Colonic mucosa (tissue), 4 donors: ENCODE data around the gene C1QB. TPM values are rescaled to one million over a fixed set of nuclear protein-coding genes. Genes with fewer than 3 reads are reported as not detected.

Experiments used
- DNase-seq: peaks from one replicate; pipeline ENCODE4 v3.0.0-alpha.2; 2020
- H3K27ac ChIP-seq: fragments of 200-600 bp; one replicate; pipeline ENCODE4 v1.8.0; 2021
- H3K27me3 ChIP-seq: fragments of 200-600 bp; one replicate; pipeline ENCODE4 v1.8.0; 2021
- H3K36me3 ChIP-seq: fragments of 200-600 bp; one replicate; pipeline ENCODE4 v1.8.0; 2021
- H3K4me1 ChIP-seq: fragments of 200-600 bp; one replicate; pipeline ENCODE4 v1.8.0; 2021; ENCODE audit warnings: mild to moderate bottlenecking
- H3K4me3 ChIP-seq: fragments of 200-600 bp; one replicate; pipeline ENCODE4 v1.8.0; 2021
- H3K9ac ChIP-seq, 2 donors: one replicate each; pipeline ENCODE4 v1.7.0; 2013; ENCODE audit warnings: control low read depth in 2 of 2, low read depth in 2 of 2, low read length in 2 of 2
- H3K9me3 ChIP-seq: fragments of 200-600 bp; one replicate; pipeline ENCODE4 v1.8.0; 2021
- intact Hi-C: fragments of 100-400 bp; cut with DNase I; formaldehyde crosslinking; loops from one replicate; pipeline ENCODE4 v1.14.1; 2022
- total RNA-seq, 2 donors: library from RNA; stranded (reverse); fragmentation: NEBNext Ultra II Directional in 1 of 2; extraction: Animal tissue kit (Norgen Biotek cat#: 25700) in 1 of 2; gene quantifications; one replicate each; pipeline ENCODE4 v1.2.1, GENCODE V29; 2021
- TF ChIP-seq, protein P1 (sequence below): fragments of 200-600 bp; IDR thresholded peaks from one replicate; pipeline ENCODE4 v1.8.0; 2022; ENCODE audit warnings: antibody characterized with exemption, mild to moderate bottlenecking
- donor health status: healthy.
- donor health status: DM: no; HTN: no; CAD: no.
- donor health status: DM: no; HTN: no; CAD: no.

C1QB gene
- total RNA-seq, 2 donors from 2014 or later: 44.6 to 72.5 TPM

DNA sequence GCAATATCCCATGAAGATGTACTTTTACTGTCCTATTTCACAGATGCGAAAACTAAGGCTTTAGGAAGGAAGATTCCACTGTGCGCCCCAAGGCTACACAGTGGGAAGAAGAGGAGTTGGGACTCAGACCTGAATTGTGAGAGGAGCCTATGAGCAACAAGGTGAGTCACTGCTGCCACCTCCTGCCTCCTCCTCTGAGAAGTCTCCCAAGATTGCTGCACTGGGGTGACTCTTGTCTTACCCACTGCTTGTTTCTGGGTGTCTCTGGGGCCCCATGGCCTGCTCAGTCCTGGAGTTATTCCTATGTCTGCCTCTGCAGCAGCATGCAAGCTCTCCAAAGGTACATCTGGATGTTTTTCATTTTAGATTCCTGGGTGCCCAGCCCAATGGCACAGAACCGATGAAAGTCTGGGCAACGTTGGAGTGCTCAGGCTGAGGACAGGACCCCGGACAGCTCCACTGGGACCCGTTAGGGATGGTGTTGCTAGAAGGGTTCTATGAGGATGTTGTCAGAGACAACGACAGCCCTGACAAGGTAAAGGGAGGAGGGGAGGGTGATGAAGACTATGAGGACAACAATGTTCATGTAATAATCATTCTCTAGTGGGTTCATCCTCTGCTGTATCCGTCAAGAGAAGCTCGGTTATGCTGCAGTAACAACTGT is 27.6 kb upstream of the C1QB start:
- intact Hi-C loops: no loop called here
- peaks cover 8% of the 10 kb centered on the region for H3K27me3 ChIP-seq

DNA sequence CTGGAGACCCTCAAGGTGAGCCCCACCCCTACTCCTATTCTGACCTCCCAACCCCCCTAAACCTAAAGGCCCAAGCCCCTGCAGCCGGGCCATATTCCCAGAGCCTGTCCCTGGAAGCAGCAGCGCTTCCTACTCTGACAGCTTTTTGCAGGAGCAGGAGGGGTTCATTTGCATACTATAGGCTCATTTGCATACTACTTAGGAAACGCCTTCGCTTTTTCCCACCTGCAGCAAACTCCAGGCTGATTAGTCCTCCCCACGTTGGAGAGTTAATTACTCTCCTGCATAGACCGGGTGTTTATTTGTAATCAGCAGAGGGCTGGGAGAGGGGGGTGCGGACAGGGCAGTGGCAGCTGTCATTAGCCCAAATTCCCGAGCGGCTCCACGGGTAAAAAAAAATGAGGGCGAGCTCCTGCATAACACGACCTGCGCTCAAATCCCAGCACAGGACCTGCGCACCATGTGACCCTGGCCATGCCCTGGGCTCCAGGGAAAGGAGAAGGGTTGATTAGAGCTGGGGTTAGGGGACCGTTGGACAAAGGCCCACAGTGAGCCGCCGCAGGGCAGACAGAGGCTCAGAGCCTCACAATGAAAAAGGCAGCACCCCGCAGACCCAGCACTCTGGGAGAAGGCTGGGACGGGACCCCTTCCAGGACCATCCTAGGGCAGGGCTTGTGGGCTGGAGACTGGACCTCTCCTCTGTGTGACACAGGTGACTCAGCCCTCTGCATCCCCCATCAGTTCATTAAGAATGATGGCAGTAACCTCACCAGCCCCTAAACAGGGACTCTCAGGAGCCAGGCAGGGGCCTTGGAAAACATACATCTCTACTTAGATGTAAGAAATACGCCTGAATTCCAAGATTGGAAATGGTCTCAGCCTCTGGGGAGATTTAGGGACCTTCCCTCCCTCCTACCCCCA is 26.5 kb upstream of the C1QB start:
- no peaks in the 10 kb centered on the region for H3K9me3 ChIP-seq
- no peaks in the 10 kb centered on the region for H3K36me3 ChIP-seq
- TF ChIP-seq, protein P1, sequence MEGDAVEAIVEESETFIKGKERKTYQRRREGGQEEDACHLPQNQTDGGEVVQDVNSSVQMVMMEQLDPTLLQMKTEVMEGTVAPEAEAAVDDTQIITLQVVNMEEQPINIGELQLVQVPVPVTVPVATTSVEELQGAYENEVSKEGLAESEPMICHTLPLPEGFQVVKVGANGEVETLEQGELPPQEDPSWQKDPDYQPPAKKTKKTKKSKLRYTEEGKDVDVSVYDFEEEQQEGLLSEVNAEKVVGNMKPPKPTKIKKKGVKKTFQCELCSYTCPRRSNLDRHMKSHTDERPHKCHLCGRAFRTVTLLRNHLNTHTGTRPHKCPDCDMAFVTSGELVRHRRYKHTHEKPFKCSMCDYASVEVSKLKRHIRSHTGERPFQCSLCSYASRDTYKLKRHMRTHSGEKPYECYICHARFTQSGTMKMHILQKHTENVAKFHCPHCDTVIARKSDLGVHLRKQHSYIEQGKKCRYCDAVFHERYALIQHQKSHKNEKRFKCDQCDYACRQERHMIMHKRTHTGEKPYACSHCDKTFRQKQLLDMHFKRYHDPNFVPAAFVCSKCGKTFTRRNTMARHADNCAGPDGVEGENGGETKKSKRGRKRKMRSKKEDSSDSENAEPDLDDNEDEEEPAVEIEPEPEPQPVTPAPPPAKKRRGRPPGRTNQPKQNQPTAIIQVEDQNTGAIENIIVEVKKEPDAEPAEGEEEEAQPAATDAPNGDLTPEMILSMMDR: no peak
- no peaks in the 10 kb centered on the region for H3K4me1 ChIP-seq
- intact Hi-C loops: no loop called here
- peaks cover 8% of the 10 kb centered on the region for H3K27me3 ChIP-seq
- H3K4me3 ChIP-seq: no peak overlapping the region
- no peak overlapping the region for H3K9ac ChIP-seq
- DNase-seq: no peak
- no peak overlapping the region for H3K27ac ChIP-seq

More for the DNA sequence above, 27.6 kb upstream of the C1QB start:
- Histone ChIP-seq H3K36me3 (no peaks in the 10 kb centered on the region), H3K4me1 (no peaks in the 10 kb centered on the region), H3K27ac (no peak overlapping the region), H3K9ac (no peak overlapping the region), H3K4me3 (no peak overlapping the region), H3K9me3 (no peaks in the 10 kb centered on the region)
- TF ChIP-seq, protein P1: no peak
- no peak for DNase-seq

DNA sequence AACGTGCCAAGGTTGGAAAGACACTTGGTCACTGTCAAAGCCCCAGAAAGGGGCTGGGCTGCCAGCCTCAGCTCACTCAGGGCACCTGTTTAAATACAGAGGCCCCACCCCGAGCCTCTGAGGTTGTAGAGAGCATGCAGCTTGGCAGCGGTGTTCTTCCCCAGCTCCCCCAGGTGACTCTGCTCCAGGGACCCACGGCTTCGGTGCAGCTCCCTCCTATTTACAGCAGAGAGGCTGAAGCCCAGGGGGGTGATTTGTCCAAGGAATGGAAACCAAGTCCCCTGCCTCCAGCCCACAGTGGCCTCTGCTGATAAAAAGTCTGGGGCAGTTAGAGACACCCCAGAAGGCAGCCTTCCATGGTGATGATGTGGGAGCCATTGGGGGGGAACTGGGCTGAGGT is 25.7 kb upstream of the C1QB start:
- H3K9me3 ChIP-seq: no peaks in the 10 kb centered on the region
- intact Hi-C loops: no loop called here
- H3K9ac ChIP-seq: no peak overlapping the region
- no peaks in the 10 kb centered on the region for H3K36me3 ChIP-seq
- no peak overlapping the region for H3K27ac ChIP-seq
- H3K4me1 ChIP-seq: no peaks in the 10 kb centered on the region
- no peak for DNase-seq
- TF ChIP-seq, protein P1: no peak
- no peak overlapping the region for H3K4me3 ChIP-seq
- peaks cover 8% of the 10 kb centered on the region for H3K27me3 ChIP-seq

DNA sequence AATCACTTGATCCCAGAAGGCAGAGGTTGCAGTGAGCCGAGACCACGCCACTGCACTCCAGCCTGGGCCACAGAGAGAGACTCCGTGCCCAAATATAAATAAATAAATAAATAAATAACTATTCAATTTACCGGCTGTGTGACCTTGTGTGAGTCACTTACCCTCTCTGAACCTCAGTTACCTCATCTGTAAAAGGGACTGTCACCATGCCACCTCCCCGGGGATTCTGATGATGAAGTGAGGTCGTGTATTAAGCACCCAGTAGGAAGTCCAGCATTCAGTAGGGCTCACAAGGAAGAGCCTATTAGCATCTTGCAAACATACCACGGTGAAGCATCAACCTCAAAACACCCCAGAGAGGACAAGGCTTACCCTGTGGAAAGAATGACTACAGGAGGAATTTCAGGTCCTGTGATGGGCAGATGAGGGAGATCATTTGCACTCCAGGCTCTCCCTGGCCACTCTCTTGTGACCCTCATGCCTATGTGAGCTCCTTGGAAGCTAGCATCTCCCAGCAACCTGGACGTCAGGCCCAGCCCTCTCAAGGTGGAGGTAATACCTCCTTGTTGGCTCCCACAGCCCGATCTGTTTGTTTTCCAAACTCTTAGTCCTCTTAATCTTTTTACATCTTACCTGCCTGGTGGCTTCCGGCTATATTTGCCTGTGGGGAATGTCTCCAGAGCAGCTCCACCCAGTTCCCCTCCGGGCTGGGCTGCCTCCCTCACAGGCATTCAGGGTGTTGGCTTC is 24.2 kb upstream of the C1QB start:
- no peak overlapping the region for H3K27ac ChIP-seq
- no peak overlapping the region for H3K4me3 ChIP-seq
- H3K9ac ChIP-seq: no peak overlapping the region
- TF ChIP-seq, protein P1: no peak
- no peak for DNase-seq
- no peaks in the 10 kb centered on the region for H3K4me1 ChIP-seq
- no peaks in the 10 kb centered on the region for H3K9me3 ChIP-seq
- H3K27me3 ChIP-seq: peaks cover 8% of the 10 kb centered on the region
- intact Hi-C loops: no loop called here
- H3K36me3 ChIP-seq: no peaks in the 10 kb centered on the region

DNA sequence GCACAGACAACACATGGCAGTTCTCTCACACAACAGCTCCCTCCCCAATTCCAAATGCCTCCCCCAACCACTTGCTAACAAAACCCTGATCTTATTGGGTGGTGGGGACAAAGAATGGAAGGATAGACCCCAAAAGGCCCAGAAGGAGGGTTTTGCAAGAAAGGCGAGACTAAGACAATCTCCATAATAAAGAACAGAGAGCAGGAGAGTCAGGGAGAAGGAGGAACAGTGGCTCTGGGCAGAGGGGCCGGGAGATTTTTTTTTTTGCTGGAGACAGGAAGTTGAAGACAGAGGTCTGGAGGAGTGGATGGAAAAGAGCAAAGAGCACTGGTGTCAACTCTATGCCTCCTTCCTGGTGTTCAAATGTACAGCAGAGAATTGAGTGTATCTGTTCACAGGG is 23.1 kb upstream of the C1QB start:
- Histone ChIP-seq H3K27me3 (peaks cover 8% of the 10 kb centered on the region), H3K9me3 (no peaks in the 10 kb centered on the region), H3K36me3 (no peaks in the 10 kb centered on the region), H3K27ac (no peak overlapping the region), H3K4me1 (no peaks in the 10 kb centered on the region), H3K4me3 (no peak overlapping the region), H3K9ac (no peak overlapping the region)
- TF ChIP-seq, protein P1: no peak
- intact Hi-C loops: no loop called here
- DNase-seq: no peak
